NCI-H526 (cell line): ENCODE results near the gene CNGA2.
A peak's percentile ranks its signal among the peaks of the same experiment; 100 is the strongest.

Experiments
- DNase-seq, 2 experiments: peaks; one replicate each; lab custom pipeline; 2025; lab: John Stamatoyannopoulos, UW

CNGA2 gene

DNA sequence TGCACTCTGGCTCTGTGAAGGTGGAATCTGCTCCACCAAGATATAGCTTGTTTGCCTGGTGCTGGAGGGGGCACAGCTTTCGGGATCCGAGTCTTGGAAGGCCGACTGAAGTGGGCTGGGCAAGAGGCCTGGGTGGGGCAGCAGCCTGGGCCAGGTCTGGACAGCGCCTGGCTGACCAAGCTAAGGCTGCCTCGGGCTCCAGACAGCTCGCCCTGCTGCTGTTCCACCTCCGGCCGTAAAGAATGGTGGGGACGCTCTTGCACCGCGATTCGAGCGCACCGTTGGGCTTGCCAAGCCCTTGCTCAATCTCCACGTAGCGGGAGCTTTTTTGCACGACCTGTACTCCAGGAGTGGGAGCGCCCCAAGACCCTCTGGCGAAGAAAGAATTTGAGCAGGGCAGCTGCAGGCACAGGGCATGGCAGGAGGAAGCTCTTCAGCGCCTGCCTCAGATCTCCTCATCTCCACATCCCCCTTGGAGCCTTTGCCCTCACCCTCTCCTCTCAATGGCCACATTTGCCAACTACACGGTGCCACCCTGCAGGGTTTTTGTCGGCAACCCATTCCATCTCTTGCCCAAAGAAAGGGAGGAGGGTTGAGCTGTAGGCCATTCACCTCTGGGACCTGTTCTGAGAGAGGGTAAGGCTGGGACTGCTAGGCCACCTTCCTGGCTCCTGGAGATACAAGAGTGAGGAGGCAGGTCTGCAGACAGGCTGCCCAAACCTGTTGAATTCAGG is 18.9 kb downstream of the CNGA2 start:
- peak in 1 of 2 experiments; percentile 63 for DNase-seq

GRCh38 chrX:151754047-151754429 is 19.5 kb downstream of the CNGA2 start:
- no peak for DNase-seq

DNA sequence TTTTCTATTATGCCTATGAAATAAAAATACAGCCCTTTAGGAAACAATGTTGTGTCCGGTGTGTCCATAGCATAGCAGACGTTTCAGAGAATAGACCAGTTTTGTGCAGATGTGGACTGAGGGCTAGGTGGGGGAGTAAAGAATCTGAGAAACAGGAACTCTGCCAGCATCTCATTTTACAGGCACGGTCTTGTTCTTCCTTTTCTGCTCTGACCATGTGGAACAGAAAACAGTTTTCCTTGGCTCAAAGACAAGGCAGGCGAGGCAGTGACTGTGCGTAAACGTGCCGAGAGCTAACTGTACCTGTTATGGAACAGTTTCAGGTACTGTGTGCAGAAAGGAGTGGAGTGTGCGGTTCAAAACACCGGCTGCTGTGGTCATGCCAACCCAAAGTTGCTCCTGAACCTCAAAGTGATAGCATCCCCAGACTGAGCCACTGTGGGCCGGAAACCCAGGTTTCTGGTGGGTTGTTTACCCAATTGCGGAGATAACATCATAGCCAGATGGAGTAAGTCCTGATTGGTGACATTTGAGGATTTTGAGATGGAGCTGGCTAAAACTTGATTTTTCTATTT is 20.2 kb downstream of the CNGA2 start:
- no peak for DNase-seq

GRCh38 chrX:151759041-151759708 is 24.6 kb downstream of the CNGA2 start:
- DNase-seq, result no peak

- DNase-seq, result no peak
These were observed 28.3 kb downstream of the CNGA2 start for GRCh38 chrX:151762802-151763201.

- DNase-seq, result no peak
These were observed 29.2 kb downstream of the CNGA2 start for GRCh38 chrX:151763711-151764110.

DNA sequence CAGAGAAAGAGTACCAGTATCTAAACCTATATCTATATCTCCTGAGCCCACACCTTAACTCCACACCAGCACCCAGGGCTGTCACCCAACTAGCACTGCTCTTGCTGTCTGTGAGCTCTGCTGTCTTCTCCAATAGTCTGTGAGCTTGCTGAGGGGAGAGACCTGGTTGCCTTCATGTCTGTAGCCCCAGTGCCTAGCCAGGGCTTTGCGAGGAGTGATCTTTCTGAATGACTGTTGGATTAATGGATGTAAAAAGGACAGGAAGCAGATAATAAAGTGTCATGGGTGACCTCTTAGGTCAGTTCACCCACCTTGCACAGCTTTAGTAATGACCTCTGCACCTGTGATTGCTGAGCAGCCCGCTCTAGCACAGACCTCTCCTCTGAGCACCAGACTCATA is 30.5 kb downstream of the CNGA2 start:
- DNase-seq, result no peak

DNA sequence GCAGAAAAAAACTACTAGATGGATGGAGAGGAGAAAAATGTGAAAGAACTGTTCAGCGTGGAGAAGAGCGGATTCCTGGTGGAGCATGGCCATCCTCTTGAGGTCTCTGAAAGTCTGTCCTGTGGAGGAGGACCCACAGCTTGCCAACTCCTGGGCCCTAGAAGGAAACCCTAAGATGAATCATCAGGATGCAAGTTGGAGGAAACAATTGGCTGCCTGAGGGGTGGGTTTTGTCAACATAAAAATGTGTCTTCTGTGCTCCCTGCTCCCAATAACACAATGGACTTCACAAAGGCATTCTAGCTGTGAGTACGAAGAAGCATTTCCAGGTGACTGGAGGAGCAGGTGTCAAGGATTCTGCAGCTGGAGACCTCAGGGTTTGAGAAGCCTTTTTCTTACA is 37.2 kb downstream of the CNGA2 start:
- DNase-seq, result no peak

DNA sequence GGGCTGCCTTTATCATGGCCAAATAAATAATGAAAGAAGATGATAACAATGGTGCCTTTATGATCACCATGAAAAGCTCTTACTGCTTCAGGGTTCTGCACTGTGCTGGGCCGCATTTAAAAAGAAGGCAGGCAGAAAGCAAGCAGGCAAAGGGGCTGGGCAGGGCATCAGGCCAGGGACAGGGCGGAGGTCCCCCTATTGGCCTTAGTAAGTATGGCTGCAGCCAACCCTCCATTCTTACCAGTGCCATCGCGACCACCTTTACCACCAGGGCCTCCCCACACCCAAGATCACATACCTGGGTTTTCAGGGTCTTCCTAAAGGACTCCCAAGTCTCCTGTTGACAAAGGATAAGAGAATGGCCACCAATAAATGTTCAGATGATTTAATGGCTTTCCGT is 38.9 kb downstream of the CNGA2 start:
- no peak for DNase-seq

DNA sequence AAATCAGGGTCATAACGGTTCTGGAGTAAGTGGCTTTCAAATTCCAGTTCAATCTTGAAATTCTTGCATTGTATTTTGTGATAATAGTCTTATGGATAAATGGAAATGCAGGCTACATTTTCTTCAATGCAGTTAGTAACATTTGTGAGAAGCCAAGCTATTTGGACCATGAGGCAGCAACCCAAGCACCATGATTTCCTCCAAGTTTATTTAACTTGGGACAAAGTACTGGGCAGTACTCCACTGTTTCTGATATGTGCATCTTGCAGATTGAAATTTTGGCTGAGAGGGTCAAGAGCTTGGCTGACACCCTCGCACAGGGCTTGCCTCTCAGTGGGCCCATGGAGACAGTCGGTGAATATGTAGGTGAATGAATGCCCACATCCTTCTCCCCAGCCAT is 39.9 kb downstream of the CNGA2 start:
- DNase-seq, result no peak

- DNase-seq, result no peak
These were observed 41.7 kb downstream of the CNGA2 start for GRCh38 chrX:151776181-151776731.

GRCh38 chrX:151776936-151777335 is 42.4 kb downstream of the CNGA2 start:
- no peak for DNase-seq

DNA sequence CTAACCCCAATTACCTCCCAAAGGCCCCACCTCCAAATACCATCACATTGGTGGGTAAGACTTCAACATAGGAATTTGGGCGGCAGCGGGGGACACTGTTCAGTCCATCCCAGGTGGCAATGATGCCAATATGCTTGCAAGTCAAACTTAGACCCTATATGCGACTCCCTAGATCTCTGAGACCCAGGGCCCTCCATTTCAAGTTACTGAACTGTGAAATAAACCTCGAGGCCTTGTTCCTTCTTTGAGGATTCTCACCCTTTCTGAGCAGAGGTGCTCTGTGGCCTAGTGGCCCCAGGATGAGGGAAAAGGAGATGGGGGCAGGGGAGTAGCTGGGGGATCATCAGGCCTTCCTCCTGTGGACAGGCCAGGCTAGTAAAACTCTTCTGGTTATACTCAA is 44.7 kb downstream of the CNGA2 start:
- DNase-seq, result no peak

GRCh38 chrX:151780621-151781020 is 46.1 kb downstream of the CNGA2 start:
- no peak for DNase-seq

DNA sequence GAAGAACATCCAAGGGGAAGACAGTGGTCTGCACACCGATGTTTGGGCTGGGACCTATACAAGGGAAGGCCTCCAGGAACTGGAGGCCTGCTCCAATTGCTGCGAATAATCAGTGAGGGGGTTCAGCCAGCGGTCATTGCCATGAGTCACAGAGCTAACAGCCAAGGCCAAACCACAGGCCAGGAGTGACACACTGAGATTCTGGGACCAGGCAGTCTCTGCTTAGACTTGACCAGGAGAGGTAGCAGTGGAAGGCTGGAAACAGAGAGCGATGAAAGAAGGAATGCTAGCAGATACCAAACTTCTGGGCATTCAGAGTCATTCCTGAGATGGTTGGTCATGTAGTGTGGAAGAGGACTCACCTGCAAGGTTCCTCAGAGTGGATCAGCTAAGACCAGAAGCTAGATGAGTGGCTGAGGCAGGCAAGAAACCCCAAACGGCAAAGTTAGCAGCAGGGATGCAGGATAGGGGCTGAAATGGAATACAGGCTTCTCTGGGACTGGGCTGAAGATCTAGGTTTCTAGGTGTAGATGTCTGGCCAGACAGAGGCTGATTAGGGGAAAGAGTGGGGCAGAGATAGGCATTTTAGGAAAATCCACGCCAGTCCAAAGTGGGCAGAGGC is 54.7 kb downstream of the CNGA2 start:
- DNase-seq, result no peak

DNA sequence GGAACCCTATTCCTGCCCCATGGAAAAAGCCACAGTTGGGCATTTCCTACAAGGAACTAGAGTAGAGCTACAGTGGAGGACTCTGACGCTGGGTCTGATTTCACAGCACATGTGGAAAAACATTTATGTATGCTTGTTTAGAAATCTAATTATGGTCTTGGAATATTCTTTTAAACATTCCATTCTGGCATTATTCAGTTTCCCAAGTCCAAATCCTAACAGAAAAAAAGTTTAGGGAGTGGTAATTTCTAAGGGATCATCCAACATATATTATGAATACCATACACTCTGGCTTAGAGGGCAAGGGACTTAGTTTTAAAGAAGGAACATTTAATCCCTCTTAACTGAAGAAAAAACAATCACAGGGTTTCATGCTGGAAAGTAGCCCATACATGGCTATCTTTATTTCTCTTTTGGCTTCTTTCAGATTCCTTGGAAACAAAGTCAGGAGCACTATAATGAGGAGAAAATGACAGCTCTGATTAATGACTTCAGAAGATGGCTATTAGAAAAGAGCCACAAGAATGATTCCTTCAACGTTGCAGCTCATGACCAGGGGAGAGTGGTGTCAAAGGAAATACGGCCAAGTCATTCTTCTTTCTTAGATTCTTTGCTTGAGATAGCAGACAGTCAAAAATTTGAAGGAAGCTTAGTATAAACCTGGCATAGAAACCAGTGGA is 56.1 kb downstream of the CNGA2 start:
- no peak for DNase-seq

GRCh38 chrX:151791961-151792360 is 57.4 kb downstream of the CNGA2 start:
- no peak for DNase-seq

DNA sequence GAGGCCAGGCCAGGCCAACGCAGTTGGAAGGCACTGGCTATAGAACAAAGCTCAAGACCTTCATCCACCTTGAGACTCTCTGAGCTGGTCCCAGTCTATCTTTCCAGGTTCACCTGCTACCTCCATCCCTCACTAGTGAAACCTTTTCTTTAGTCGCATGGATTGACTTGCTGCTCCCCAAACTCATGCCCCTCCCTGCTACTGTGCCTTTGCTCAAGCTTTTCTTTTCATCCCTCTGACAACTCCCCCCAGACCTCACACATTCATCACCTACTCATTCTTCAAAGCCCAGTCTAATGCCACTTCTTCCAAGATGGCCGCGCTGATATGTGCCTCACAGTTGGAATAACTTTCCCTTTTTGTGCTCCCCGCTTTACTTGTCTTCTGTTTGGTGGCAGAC is 58.0 kb downstream of the CNGA2 start:
- DNase-seq, result no peak

DNA sequence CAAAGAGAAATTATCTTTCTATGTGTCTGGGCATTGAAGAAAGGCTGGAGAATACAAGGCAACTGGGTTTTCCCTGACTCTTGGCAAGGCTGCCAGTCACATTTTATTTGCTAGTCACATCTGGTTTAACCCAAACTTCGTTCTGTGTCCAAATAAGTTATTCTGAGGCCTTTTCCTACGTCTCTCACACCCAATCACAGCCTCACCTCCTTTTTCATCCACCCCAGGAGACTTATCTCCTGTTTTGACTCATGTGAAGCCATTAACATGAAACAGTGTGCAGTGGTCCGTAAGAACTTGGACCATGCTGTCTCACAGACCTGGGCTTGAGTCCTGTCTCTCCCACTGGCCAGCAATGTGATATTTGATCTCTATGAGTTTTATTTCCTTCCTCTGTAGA is 59.3 kb downstream of the CNGA2 start:
- no peak for DNase-seq
